Nephron progenitor cell (in vitro differentiated cells): ENCODE data around the gene SHC2.

Experiments
- DNase-seq: peaks from one replicate; pipeline ENCODE4 v3.0.0; 2021
- H3K27ac Mint-ChIP-seq: 2 replicates; pipeline ENCODE4 v1.8.0; 2021; ENCODE audit warnings: mild to moderate bottlenecking, moderate library complexity, mixed read lengths
- H3K27me3 Mint-ChIP-seq: 2 replicates; pipeline ENCODE4 v1.8.0; 2021; ENCODE audit warnings: mild to moderate bottlenecking, low read depth, mixed read lengths; ENCODE audit not compliant: poor library complexity
- H3K36me3 Mint-ChIP-seq: 2 replicates; pipeline ENCODE4 v1.8.0; 2021; ENCODE audit warnings: low read depth, mixed read lengths
- H3K4me1 Mint-ChIP-seq: 2 replicates; pipeline ENCODE4 v1.8.0; 2021; ENCODE audit warnings: mixed read lengths
- H3K4me3 Mint-ChIP-seq: 2 replicates; pipeline ENCODE4 v1.8.0; 2021; ENCODE audit warnings: mild to moderate bottlenecking, moderate library complexity, mixed read lengths
- H3K9me3 Mint-ChIP-seq: 2 replicates; pipeline ENCODE4 v1.8.0; 2021; ENCODE audit warnings: mild to moderate bottlenecking, moderate library complexity, mixed read lengths
- TF ChIP-seq, protein P1 (sequence below): fragments of 200-600 bp; sonication (generic); IDR thresholded peaks from 2 replicates; pipeline ENCODE4 v1.5.0; 2021; ENCODE audit warnings: antibody characterized with exemption

Gene SHC2

DNA sequence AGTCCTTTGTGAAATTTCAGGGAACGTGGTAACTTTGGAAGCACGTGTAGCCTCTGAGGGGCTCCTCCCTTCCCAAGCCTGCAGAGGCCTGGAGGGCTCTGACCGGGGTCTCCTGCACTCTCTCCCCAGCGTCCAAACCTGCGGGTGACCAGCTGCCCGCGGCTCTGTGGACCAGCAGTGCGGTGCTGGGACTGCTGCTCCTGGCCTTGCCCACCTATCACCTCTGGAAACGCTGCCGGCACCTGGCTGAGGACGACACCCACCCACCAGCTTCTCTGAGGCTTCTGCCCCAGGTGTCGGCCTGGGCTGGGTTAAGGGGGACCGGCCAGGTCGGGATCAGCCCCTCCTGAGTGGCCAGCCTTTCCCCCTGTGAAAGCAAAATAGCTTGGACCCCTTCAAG lies 43.8 kb upstream of the SHC2 start:
- Mint-ChIP-seq H3K4me3 (no peak overlapping the region), H3K36me3 (peaks cover 13% of the 10 kb centered on the region), H3K27ac (no peak overlapping the region), H3K4me1 (peaks cover 31% of the 10 kb centered on the region), H3K9me3 (no peaks in the 10 kb centered on the region), H3K27me3 (peaks cover 44% of the 10 kb centered on the region)
- TF ChIP-seq, protein P1, sequence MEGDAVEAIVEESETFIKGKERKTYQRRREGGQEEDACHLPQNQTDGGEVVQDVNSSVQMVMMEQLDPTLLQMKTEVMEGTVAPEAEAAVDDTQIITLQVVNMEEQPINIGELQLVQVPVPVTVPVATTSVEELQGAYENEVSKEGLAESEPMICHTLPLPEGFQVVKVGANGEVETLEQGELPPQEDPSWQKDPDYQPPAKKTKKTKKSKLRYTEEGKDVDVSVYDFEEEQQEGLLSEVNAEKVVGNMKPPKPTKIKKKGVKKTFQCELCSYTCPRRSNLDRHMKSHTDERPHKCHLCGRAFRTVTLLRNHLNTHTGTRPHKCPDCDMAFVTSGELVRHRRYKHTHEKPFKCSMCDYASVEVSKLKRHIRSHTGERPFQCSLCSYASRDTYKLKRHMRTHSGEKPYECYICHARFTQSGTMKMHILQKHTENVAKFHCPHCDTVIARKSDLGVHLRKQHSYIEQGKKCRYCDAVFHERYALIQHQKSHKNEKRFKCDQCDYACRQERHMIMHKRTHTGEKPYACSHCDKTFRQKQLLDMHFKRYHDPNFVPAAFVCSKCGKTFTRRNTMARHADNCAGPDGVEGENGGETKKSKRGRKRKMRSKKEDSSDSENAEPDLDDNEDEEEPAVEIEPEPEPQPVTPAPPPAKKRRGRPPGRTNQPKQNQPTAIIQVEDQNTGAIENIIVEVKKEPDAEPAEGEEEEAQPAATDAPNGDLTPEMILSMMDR: no peak
- DNase-seq: no peak

DNA sequence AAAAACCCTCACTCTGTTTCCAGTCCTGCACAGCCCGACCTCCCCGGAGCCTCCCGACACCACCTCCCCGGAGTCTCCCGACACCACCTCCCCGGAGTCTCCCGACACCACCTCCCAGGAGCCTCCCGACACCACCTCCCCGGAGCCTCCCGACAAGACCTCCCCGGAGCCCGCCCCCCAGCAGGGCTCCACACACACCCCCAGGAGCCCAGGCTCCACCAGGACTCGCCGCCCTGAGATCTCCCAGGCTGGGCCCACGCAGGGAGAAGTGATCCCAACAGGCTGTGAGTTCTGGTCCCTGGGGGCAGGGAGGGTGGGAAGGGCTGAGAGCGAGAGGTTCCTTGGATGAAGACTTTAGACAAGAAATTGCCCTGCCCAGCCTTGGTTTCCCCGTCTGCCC lies 40.8 kb upstream of the SHC2 start:
- Mint-ChIP-seq H3K4me1 (peaks cover 21% of the 10 kb centered on the region), H3K36me3 (no peaks in the 10 kb centered on the region), H3K27ac (no peak overlapping the region), H3K9me3 (peaks cover 5% of the 10 kb centered on the region), H3K27me3 (peaks cover 70% of the 10 kb centered on the region), H3K4me3 (no peak overlapping the region)
- TF ChIP-seq, protein P1: no peak
- no peak for DNase-seq

DNA sequence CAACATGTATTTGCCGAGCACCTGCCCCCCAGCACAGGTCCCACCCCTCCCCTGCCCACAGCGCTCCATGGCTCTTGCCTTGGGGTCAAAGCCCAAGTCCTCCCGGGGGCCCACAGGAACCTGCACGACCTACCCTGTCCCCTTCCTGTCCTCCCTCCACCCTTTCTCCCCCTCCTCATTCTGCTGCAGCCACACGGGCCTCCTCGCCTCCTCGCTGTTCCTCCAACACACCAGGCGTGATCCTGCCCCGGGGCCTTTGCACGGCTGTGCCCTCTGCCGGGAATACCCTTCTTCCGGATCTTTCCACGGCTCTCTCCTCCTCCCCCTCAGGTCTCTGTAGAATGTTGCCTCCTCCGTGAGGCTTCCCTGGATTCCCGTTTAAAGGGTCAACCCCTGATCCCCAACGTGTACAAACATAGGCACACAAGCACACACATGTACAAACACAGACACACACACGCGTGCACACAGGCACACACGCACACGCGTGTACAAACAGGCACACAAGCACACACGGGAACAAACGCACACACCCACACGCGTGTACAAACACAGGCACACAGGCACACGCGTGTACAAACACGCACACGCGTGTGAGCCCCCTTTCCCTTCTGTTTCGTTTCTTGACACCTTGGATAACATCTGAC lies 38.3 kb upstream of the SHC2 start:
- H3K27ac Mint-ChIP-seq: no peak overlapping the region
- H3K36me3 Mint-ChIP-seq: no peaks in the 10 kb centered on the region
- peaks cover 12% of the 10 kb centered on the region for H3K4me1 Mint-ChIP-seq
- peaks cover 5% of the 10 kb centered on the region for H3K9me3 Mint-ChIP-seq
- H3K27me3 Mint-ChIP-seq: peaks cover 76% of the 10 kb centered on the region
- no peak for DNase-seq
- peak overlapping the region; percentile 11 for H3K4me3 Mint-ChIP-seq
- TF ChIP-seq, protein P1: no peak

DNA sequence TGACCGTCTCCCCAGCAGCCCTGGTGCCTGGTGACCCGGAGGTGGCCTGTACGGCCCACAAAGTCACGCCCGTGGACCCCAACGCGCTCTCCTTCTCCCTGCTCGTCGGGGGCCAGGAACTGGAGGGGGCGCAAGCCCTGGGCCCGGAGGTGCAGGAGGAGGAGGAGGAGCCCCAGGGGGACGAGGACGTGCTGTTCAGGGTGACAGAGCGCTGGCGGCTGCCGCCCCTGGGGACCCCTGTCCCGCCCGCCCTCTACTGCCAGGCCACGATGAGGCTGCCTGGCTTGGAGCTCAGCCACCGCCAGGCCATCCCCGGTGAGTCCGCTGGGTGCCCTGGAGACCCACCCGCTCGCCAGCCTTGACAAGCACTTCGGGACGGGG lies 37.7 kb upstream of the SHC2 start:
- H3K4me1 Mint-ChIP-seq: peaks cover 16% of the 10 kb centered on the region
- DNase-seq: no peak
- peaks cover 77% of the 10 kb centered on the region for H3K27me3 Mint-ChIP-seq
- H3K36me3 Mint-ChIP-seq: peaks cover 4% of the 10 kb centered on the region
- H3K4me3 Mint-ChIP-seq: peak overlapping the region; percentile 40
- no peak overlapping the region for H3K27ac Mint-ChIP-seq
- TF ChIP-seq, protein P1: no peak
- peaks cover 10% of the 10 kb centered on the region for H3K9me3 Mint-ChIP-seq

DNA sequence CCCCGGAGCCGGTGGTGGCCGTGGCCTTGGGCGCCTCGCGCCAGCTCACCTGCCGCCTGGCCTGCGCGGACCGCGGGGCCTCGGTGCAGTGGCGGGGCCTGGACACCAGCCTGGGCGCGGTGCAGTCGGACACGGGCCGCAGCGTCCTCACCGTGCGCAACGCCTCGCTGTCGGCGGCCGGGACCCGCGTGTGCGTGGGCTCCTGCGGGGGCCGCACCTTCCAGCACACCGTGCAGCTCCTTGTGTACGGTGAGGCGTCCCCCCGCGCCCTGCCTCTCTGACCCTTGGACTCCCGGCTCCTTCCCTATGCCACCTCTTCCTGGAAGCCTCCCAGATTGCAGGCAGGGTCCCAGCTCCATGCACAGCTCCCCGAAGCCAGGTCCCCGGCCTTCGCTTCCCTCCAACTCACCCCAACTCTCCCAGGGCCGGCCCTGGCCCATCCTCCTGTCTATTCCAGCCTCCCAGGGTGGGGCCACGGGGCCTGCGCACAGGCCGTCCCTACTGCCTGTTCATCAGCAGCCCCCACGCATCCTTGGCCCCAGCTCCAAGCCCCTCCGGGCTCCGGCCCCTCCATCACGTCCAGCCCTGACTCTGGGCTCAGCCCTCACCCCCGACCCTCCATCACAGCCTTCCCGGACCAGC lies 37.2 kb upstream of the SHC2 start:
- no peak for DNase-seq
- Mint-ChIP-seq H3K4me3 (peak overlapping the region; percentile 40), H3K27ac (no peak overlapping the region), H3K27me3 (peaks cover 74% of the 10 kb centered on the region), H3K36me3 (peaks cover 6% of the 10 kb centered on the region), H3K9me3 (peaks cover 12% of the 10 kb centered on the region), H3K4me1 (peaks cover 19% of the 10 kb centered on the region)
- TF ChIP-seq, protein P1: no peak

DNA sequence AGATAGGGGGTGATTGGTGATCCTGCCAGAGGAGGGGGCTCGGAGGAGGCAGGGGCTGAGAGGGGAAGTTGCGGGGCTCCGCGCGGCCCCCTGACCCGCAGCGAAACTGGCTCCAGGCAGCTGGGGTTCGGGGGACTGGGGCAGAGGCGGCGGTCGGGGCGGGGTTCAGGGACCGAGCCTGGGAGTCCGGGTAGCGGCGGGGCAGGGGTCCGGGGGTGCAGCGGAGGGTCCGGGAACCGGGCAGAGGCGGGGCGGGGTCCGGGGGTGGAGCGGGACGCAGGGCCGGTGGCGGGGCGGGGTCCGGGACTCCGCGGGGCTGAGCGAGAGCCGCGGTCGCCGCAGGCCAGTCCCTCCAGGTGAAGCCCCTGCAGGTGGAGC lies 36.6 kb upstream of the SHC2 start:
- Mint-ChIP-seq H3K27me3 (peaks cover 72% of the 10 kb centered on the region), H3K27ac (no peak overlapping the region), H3K36me3 (peaks cover 6% of the 10 kb centered on the region), H3K9me3 (peaks cover 14% of the 10 kb centered on the region), H3K4me1 (peaks cover 17% of the 10 kb centered on the region), H3K4me3 (no peak overlapping the region)
- peak; percentile 39 for DNase-seq
- TF ChIP-seq, protein P1: no peak
